ENCODE measurements around the gene TATDN3. TPM values are rescaled to one million over a fixed set of nuclear protein-coding genes. Genes with fewer than 3 reads are reported as not detected.
A peak's percentile ranks its signal among the peaks of the same experiment; 100 is the strongest.
"Not testable (repeated sequence)": the region's sequence is repeated elsewhere in the genome, so short reads cannot be mapped to it uniquely, and the experiment has no call there.

The TATDN3 gene
- total RNA-seq, 1 experiment from 2014 or later = 9.0 TPM

DNA sequence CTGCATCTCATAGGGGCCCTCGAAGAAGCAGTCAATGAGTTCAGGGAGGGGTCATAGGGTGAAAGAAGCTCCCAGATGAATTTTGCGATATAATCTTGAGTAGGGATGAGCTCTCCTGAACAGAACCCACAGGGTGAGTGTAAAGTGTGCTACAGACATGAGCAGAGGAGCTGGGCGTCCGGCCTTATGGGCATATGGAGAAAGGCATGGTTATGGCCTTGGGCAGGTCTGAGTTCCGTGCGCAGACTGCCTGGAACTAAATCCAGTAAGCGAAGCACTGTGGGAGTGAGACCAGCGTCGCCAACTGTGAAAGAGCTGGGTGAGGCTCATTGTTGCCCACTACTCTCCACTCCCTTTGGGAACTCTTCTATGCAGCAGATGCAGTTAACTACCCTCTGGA, 28.9 kb upstream of the TATDN3 start:
- Histone ChIP-seq H3K27me3 (no peaks in the 10 kb centered on the region), H3K9me3 (replicated peaks) (peaks cover 11% of the 10 kb centered on the region), H3K27ac (no peak overlapping the region), H3K4me3 (no peak overlapping the region), H3K36me3 (peaks cover 21% of the 10 kb centered on the region), H3K4me1 (no peaks in the 10 kb centered on the region)
- DNase-seq = no peak

- not testable (repeated sequence) for H3K27me3 ChIP-seq, H3K27ac ChIP-seq, H3K4me1 ChIP-seq, DNase-seq, H3K4me3 ChIP-seq
- Histone ChIP-seq H3K9me3 (replicated peaks) (peaks cover 21% of the 10 kb centered on the region), H3K36me3 (peaks cover 26% of the 10 kb centered on the region)
Observed at GRCh38 chr1:212764718-212765281, 26.9 kb upstream of the TATDN3 start.

GRCh38 chr1:212766825-212767224, 24.9 kb upstream of the TATDN3 start:
- H3K4me3 ChIP-seq, DNase-seq, H3K4me1 ChIP-seq, H3K27ac ChIP-seq, H3K27me3 ChIP-seq: not testable (repeated sequence)
- Histone ChIP-seq H3K9me3 (replicated peaks) (peaks cover 30% of the 10 kb centered on the region), H3K36me3 (peaks cover 29% of the 10 kb centered on the region)

DNA sequence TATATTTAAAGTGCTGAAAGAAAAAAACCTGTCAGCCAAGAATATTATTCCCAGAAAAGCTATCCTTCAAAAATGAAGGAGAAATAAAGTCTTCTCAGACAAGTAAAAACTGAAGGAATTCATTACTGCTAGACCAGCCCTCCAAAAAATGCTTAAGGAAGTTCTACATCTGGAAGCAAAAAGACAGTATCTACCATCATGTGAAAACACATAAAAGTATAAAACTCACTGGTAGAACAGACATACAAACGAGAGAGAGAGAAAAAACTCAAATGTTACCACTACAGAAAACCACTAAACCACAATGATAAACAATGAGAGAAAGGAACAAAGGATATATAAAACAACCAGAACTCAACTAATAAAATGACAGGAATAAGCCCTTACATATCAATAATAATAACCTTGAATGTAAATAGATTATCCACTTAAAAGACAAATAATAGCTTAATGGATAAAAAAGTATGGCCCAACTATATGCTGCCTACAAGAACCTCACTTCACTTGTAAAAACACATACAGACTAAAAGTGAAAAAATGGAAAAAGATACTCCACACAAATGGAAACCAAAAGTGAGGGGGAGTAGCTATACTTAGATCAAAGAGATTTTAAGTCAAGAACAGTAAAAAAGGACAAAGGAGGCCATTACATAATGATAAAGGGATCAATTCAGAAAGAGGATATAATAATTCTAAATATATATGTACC, 22.1 kb upstream of the TATDN3 start:
- no peaks in the 10 kb centered on the region for H3K27me3 ChIP-seq
- no peak overlapping the region for H3K27ac ChIP-seq
- H3K4me3 ChIP-seq = no peak overlapping the region
- H3K9me3 ChIP-seq (replicated peaks) = peaks cover 30% of the 10 kb centered on the region
- H3K36me3 ChIP-seq = peaks cover 27% of the 10 kb centered on the region
- DNase-seq = no peak
- H3K4me1 ChIP-seq = no peaks in the 10 kb centered on the region

DNA sequence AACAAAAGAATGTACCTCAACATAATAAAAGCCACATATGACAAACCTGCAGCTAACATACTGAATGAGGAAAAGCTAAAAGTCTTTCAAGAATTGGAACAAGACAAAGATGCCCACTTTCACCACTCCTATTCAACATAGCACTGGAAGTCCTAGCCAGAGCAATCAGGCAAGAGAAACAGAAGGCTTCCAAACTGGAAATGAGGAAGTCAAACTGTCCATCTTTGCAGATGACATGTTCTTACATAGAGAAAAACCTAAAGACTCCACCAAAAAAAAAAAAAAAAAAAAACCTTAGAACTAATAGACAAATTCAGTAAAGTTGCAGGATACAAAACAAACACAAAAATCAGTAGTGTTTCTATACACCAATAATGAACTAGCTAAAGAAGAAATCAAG, 20.4 kb upstream of the TATDN3 start:
- DNase-seq = no peak
- Histone ChIP-seq H3K27me3 (no peaks in the 10 kb centered on the region), H3K4me1 (no peaks in the 10 kb centered on the region), H3K4me3 (no peak overlapping the region), H3K27ac (no peak overlapping the region), H3K36me3 (peaks cover 24% of the 10 kb centered on the region), H3K9me3 (replicated peaks) (peaks cover 26% of the 10 kb centered on the region)

GRCh38 chr1:212773011-212773410, 18.7 kb upstream of the TATDN3 start:
- peaks cover 20% of the 10 kb centered on the region for H3K9me3 ChIP-seq (replicated peaks)
- no peak overlapping the region for H3K27ac ChIP-seq
- H3K36me3 ChIP-seq = peaks cover 26% of the 10 kb centered on the region
- H3K4me1 ChIP-seq = no peaks in the 10 kb centered on the region
- DNase-seq = no peak
- no peaks in the 10 kb centered on the region for H3K27me3 ChIP-seq
- H3K4me3 ChIP-seq = no peak overlapping the region

- Histone ChIP-seq H3K4me3 (no peak overlapping the region), H3K27me3 (no peaks in the 10 kb centered on the region), H3K27ac (no peak overlapping the region), H3K9me3 (replicated peaks) (peaks cover 11% of the 10 kb centered on the region), H3K4me1 (no peaks in the 10 kb centered on the region), H3K36me3 (peaks cover 22% of the 10 kb centered on the region)
- DNase-seq = no peak
Observed at GRCh38 chr1:212774584-212774983, 17.1 kb upstream of the TATDN3 start.

DNA sequence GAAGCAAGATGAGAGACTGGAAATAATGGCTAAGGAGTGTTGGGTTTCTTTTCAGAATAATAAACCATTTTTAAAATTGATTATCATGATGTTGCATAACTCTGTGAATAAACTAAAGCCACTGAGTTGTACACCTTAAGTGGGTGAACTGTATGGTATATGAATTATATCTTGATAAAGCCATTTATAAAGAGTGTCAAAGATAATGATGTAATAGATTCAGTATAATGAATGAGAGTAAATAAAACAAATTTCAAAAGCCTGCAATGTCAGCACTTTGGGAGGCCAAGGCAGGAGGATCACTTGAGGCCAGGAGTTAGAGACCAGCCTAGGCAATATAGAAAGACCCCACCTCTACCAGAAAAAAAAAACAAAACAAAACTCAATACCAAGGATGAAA, 16.5 kb upstream of the TATDN3 start:
- no peak overlapping the region for H3K27ac ChIP-seq
- no peaks in the 10 kb centered on the region for H3K4me1 ChIP-seq
- H3K27me3 ChIP-seq = no peaks in the 10 kb centered on the region
- peaks cover 22% of the 10 kb centered on the region for H3K36me3 ChIP-seq
- no peak overlapping the region for H3K4me3 ChIP-seq
- peaks cover 5% of the 10 kb centered on the region for H3K9me3 ChIP-seq (replicated peaks)
- no peak for DNase-seq

DNA sequence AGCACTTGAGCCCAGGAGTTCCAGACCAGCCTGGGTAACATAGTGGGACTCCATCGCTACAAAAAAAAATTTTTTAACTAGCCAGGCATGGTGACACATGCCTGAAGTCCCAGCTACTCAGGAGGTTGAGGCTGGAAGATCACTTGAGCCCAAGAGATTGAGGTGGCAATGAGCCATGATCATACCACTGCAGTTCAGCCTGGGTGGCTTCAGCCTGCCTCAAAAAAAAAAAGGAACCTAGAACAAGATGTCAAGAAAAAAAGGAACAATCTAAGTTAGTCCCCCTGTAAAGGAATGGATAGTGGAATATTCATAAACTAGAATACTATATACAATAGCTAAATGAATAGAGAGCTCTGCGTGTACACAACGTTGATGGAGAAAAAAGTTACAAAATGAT, 14.5 kb upstream of the TATDN3 start:
- Histone ChIP-seq H3K36me3 (peaks cover 29% of the 10 kb centered on the region), H3K27ac (no peak overlapping the region), H3K4me1 (no peaks in the 10 kb centered on the region), H3K27me3 (no peaks in the 10 kb centered on the region), H3K4me3 (no peak overlapping the region), H3K9me3 (replicated peaks) (no peaks in the 10 kb centered on the region)
- DNase-seq = no peak

GRCh38 chr1:212779086-212779485, 12.6 kb upstream of the TATDN3 start:
- H3K9me3 ChIP-seq (replicated peaks); H3K27me3 ChIP-seq; H3K4me1 ChIP-seq; DNase-seq; H3K27ac ChIP-seq; H3K4me3 ChIP-seq: not testable (repeated sequence)
- H3K36me3 ChIP-seq = peaks cover 46% of the 10 kb centered on the region

GRCh38 chr1:212780759-212781158, 10.9 kb upstream of the TATDN3 start:
- no peaks in the 10 kb centered on the region for H3K27me3 ChIP-seq
- no peak for DNase-seq
- H3K4me1 ChIP-seq = no peaks in the 10 kb centered on the region
- H3K36me3 ChIP-seq = peaks cover 50% of the 10 kb centered on the region
- no peak overlapping the region for H3K4me3 ChIP-seq
- no peak overlapping the region for H3K27ac ChIP-seq
- H3K9me3 ChIP-seq (replicated peaks) = no peaks in the 10 kb centered on the region

GRCh38 chr1:212781225-212781624, 10.5 kb upstream of the TATDN3 start:
- no peak overlapping the region for H3K4me3 ChIP-seq
- H3K36me3 ChIP-seq = peaks cover 55% of the 10 kb centered on the region
- no peak overlapping the region for H3K27ac ChIP-seq
- no peaks in the 10 kb centered on the region for H3K4me1 ChIP-seq
- H3K27me3 ChIP-seq = no peaks in the 10 kb centered on the region
- DNase-seq = no peak
- H3K9me3 ChIP-seq (replicated peaks) = no peaks in the 10 kb centered on the region

- H3K36me3 ChIP-seq = peaks cover 59% of the 10 kb centered on the region
- no peaks in the 10 kb centered on the region for H3K4me1 ChIP-seq
- no peaks in the 10 kb centered on the region for H3K27me3 ChIP-seq
- peak in 1 of 2 experiments; percentile 62 for DNase-seq
- H3K9me3 ChIP-seq (replicated peaks) = no peaks in the 10 kb centered on the region
- no peak overlapping the region for H3K4me3 ChIP-seq
- H3K27ac ChIP-seq = no peak overlapping the region
Observed at GRCh38 chr1:212782422-212783154, 9.1 kb upstream of the TATDN3 start.

- Histone ChIP-seq H3K27ac (no peak overlapping the region), H3K9me3 (replicated peaks) (no peaks in the 10 kb centered on the region), H3K4me3 (no peak overlapping the region), H3K4me1 (no peaks in the 10 kb centered on the region), H3K27me3 (no peaks in the 10 kb centered on the region), H3K36me3 (peaks cover 61% of the 10 kb centered on the region)
- DNase-seq = no peak
Observed at GRCh38 chr1:212783976-212784375, 7.7 kb upstream of the TATDN3 start.

DNA sequence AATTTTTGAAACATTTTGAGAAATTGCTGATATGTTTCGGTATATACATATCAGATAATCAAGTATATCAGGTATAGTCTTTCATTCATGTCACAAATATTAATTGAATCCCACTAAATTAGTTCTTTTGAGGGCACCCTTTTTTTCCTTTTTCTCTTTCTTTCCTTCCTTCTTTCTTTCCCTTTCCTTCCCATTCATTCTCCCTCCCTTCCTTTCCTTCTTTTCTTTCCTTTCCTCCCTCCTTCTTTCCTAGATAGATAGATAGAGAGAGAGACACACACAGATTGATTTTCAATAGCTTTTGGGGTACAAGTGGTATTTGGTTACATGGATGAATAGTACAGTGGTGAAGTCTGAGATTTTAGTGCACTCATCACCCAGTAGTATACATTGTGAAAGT, 5.8 kb upstream of the TATDN3 start:
- no peak overlapping the region for H3K4me3 ChIP-seq

More for the DNA sequence above, 5.8 kb upstream of the TATDN3 start:
- Histone ChIP-seq H3K27me3 (no peaks in the 10 kb centered on the region), H3K9me3 (replicated peaks) (no peaks in the 10 kb centered on the region), H3K4me1 (no peaks in the 10 kb centered on the region), H3K27ac (no peak overlapping the region), H3K36me3 (peaks cover 55% of the 10 kb centered on the region)
- DNase-seq = no peak
